HG03135 (cell line): ENCODE measurements around the gene STK32B.

Source experiments
- ATAC-seq: cut with Tn5 transposase; IDR thresholded peaks from one replicate; pipeline ENCODE4 v1.9.1; 2021; ENCODE audit warnings: mild to moderate bottlenecking, moderate library complexity; ENCODE audit not compliant: unreplicated experiment

STK32B gene

DNA sequence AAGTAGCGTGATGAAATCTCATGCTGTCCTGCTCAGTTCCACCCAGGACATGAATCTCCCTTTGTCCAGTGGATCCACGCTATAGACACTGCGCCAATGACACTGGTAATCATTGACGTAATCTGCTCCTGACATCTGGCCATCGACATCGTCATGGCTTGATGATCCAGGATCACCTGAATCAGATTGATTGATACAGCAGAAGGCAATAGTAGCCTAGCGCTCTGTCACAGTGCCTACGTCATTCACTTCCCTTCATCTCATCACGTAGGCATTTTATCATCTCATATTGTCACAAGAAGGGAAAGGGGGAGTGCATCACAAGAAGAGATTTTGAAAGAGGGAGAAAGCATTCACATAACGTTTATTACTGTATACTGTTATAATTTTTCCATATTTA is 68.8 kb downstream of the STK32B start:
- no peak for ATAC-seq

GRCh38 chr4:5120468-5120867 is 69.2 kb downstream of the STK32B start:
- no peak for ATAC-seq

DNA sequence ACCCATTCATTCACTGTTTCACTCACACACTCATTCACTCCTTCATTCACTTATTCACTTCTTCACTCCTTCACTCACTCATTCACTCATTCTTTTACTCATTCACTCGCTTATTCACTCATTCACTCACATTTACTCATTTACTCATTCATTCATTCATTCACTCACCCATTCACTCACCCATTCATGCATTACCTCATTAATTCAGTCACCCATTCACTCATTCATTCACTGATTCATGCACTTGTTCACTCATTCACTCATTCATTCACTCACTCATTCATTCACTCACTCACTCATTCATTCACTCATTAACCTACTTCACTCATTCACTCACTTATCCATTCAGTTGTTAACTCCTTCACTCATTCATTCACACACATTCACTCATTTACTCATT is 70.8 kb downstream of the STK32B start:
- ATAC-seq = no peak

DNA sequence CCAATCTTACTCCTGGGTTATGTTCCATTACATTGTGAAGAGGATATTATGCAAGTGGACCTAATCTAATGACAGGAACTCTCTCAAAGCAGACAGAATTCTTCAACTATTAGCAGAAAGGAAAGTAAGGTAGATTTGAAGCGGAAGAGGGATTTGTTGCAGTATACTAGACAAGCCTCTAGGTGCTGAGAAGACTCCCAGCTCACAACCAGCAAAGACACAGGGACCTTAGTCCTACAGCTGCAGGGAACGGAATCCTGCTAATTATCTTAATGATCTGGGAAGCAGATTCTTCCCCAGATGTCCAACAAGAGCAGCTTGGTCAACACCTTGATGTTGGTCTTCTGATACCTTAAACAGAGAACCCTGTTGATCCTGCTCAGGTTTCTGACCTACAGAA is 73.6 kb downstream of the STK32B start:
- ATAC-seq = no peak

DNA sequence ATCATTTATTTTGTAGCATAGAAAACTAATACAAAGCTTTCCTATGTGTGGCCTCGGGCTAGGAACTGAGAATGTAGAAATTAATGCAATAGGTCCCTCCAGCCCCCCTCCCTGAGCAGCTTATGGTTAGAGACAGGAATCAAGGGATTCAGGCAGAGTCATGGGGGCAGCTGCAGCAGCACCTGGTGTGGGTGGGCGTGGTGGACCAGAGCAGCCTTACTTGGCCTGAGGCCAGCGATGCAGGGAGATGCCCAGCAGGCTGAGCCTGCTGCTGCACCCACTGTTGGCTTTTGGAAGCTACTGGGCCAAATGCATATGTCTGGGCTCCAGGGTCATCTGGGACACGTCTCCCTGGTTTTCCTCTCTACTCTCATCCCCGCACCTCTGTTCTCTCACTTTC is 74.0 kb downstream of the STK32B start:
- ATAC-seq = no peak

- ATAC-seq = no peak
These were observed 75.0 kb downstream of the STK32B start for GRCh38 chr4:5126231-5126630.

DNA sequence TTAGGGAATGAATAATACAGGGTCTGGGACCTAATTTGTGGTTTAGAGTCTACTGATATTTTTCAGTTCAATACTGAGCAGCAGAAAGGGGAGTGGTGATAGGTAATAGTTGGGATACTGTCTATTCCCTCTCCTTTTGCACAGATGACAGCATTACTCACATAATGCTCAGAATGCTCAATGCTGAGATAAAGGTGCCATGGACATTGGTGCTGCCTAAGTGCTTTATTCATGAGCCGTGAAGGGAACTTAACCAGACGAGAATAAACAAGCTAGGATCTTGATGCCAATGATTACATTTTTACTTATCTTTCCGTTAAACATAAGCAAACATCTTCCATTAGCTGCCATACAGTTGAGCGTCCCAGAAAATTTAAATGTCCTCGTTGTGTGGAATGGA is 75.6 kb downstream of the STK32B start:
- no peak for ATAC-seq

GRCh38 chr4:5127556-5127955 is 76.3 kb downstream of the STK32B start:
- no peak for ATAC-seq

GRCh38 chr4:5128569-5128968 is 77.3 kb downstream of the STK32B start:
- no peak for ATAC-seq

DNA sequence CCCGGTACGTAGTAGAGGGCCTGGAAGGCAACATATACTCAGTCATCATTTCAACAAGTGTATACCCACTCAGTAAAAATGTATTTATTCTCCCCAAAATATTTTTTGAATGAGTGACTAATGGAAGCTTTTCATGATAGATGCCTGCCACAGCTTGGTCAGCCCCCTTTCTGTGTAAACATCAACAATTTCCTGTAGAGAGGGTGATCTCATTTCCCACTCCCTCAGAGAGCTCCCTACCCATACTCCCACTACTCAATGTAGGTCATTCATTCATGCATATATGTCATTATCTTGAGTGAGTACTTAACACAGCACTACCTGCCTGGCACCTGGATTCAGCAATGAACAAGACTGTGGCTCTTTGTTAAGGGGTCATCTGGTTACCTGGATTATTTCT is 81.9 kb downstream of the STK32B start:
- no peak for ATAC-seq

GRCh38 chr4:5133933-5134594 is 82.8 kb downstream of the STK32B start:
- ATAC-seq = no peak

DNA sequence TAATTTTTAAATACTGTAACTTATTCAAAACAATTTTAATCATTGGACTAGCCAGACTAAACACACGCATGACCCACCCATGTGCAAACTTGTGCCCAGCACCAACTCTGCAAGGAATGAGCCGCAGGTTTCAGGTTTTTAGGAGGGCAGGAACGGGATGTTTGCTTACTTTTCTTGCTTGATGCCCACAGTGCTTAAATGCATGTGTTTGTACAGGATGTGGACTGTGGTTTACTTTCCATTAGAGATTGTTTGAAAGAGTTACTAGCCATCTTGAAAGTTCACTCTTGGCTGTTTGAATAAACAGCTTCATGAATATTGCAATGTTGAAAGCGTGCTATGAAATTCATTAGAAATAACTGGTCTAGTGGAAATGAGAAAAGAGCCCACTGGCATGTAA is 83.3 kb downstream of the STK32B start:
- ATAC-seq = no peak

- ATAC-seq = no peak
These were observed 85.9 kb downstream of the STK32B start for GRCh38 chr4:5137226-5137625.

DNA sequence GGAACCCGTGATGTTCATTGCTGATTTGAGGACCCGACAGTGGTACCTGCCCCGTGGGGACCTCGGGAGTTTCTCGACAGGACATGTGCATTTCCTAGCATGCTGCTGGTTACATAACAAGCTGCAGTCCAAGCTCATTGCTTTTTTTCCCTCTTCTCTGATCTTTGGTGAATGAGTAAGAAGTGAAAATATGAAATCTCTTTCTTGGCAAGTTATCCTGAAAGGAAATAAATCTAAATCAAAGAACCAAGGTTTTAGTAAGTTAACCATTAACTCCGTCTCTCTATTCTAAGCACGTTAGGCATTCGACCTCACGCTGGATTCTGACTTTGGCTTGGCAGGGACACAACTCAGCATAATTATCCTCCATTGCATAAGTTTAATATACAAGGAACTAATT is 86.6 kb downstream of the STK32B start:
- ATAC-seq = no peak

DNA sequence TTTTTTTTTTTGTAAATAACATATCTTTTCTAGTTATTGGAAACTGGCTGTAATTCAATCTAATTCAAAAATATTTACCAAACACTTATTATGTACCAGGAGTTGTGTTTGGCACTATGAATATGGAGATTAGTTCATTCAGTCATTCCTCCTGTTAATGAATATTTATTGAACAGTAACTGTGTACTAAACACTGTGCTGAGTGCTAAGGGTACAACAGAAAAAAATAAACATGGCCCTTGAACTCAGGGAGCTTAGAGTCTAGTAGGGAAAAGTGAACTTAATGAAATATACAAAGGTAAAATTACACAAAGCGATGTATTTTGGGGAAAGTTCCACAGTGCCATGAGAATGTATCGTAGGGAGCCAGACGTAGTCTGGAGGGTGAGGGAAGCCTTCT is 87.1 kb downstream of the STK32B start:
- ATAC-seq = no peak

DNA sequence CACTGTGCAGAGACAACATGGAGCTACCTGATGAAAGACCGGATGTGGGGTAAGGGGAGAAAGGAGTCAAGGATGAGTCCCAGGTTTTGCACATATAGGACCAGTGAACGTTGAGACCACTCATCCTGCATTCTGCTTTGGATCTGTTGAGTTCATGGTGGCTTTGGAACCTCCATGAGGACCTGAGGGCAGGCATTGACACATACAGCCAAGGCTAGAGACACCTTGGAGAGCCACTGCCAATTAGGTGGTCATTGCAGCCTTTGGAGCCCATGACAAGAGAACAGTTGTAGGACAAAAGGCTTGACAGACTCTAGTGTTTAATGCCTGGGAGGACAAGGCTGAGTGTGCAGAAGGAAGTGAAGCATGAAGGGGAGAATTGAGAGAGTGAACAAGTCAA is 87.9 kb downstream of the STK32B start:
- no peak for ATAC-seq

DNA sequence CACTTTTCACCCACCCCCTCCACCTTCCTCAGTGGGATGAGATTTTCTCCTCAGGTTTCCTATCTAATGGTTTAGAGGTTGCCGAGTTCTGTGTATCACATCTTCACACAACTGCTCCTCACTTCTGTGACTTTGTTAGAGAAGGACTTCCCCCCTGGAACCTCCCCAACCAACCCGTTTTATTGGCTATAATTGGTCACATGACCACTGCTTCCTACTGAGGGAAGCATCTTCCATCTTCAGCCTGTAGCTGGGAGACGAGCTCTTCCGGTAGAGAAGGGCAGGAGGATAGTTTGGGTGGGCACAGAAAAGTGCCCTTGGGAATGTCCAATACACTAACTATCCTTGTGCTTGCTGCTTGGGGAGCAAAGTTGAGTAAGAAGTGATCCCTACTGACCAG is 90.5 kb downstream of the STK32B start:
- ATAC-seq = no peak

DNA sequence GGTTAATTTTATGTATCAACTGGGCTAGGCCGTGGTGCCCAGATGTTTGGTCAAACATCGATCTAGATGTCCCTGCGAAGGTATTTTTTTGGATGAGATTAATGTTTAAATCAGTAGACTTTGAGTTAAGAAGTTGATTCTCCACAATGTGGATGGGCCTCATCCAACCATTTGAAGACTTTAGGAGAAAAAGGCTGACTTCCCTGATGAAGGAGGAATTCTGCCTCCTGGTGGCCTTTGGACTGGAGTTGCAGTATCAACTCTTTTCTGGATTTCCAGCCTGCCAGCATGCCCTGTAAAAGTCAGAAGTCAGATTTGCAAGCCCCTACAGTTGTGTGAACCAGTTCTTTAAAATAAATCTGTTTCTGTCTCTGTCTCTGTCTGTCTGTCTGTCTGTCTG is 91.4 kb downstream of the STK32B start:
- no peak for ATAC-seq

GRCh38 chr4:5143306-5143861 is 92.1 kb downstream of the STK32B start:
- ATAC-seq = no peak

DNA sequence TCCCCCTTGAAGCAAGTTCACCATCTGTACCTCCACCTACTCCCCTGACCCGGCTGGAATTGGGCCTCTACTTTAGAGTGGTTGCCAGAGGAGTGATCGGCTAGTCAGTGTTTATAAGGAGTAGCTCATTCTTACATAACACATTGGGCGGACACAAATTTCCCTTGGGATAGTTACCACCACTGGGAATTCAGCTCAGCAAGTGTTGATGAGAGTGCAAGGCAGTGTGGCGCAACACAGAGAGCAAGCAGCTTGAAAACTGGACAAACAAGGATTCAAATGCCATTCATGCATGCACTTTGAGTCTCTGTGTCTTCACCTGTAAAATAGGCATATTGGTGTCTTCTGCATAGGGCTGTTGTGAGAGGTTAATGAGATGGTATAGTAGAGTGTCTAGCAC is 92.7 kb downstream of the STK32B start:
- ATAC-seq = no peak

DNA sequence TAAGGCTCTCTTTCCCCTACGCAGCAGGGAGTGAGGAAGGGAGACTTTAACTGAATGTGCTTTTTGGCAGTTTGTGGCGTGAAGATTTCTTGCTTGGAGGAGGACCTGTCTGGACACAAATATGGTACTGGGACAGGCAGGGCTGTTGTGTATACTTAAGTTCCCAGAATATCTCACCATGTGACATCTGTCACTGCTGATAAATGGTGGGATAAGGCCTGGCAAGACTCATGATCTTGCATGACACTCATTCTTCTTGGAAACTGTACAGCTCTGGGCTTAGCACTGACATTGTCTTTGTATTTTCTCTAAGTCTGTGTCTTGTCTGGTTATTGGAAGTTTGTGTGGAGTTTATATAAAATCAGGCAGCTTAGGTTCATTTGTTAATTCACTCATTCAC is 93.1 kb downstream of the STK32B start:
- ATAC-seq = no peak

DNA sequence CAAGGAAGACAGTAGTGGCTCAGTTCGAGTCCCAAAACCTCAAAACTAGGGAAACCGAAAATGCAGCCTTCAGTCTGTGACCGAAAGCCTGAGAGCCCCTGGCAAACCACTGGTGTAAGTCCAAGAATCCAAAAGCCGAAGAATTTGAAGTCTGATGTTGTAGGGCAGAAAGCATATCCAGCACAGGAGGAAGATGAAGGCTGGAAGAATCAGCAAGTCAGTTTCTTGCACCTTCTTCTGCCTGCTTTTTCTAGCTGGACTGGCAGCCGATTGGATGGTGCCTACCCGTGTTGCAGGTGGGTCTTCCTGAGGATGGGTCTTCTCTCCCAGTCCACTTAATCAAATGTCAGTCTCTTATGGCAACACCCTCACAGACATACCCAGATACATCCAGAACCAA is 95.0 kb downstream of the STK32B start:
- ATAC-seq = no peak

DNA sequence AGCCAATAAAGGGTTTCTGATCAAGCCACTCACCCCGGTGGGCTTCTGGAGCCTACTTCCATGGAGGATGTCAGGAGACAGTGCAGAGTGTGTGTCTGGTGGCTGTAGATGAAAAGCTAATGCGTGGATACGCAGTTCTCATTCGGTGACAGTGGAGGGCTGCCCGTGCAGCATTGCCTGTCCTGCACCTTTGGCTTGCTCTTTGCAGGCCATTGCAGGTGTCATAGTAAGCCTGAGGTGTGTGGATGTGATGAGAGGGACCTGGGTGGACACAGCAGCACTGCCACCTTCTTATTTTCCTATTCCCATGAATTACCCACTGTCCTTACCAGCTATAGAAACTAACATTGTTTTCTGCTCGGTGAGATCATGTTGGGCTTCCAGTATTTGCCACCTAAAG is 101.2 kb downstream of the STK32B start:
- no peak for ATAC-seq
